Upper lobe of right lung (tissue), 1 donor: ENCODE results near the gene SREBF1. TPM values are rescaled to one million over a fixed set of nuclear protein-coding genes. Genes with fewer than 3 reads are reported as not detected.

Experiments used
- ATAC-seq: fragments of 200-7000 bp; cut with Tn5 transposase; one replicate; pipeline ENCODE4 v1.9.1; 2020; ENCODE audit warnings: mild to moderate bottlenecking, moderate library complexity
- DNase-seq: peaks from one replicate; pipeline ENCODE4 v3.0.0-alpha.2; 2020
- H3K27ac ChIP-seq: fragments of 200-600 bp; one replicate; pipeline ENCODE4 v1.8.0; 2022
- H3K27me3 ChIP-seq: fragments of 200-600 bp; one replicate; pipeline ENCODE4 v1.8.0; 2022; ENCODE audit warnings: mild to moderate bottlenecking
- H3K36me3 ChIP-seq: fragments of 200-600 bp; one replicate; pipeline ENCODE4 v1.8.0; 2022
- H3K4me1 ChIP-seq: fragments of 200-600 bp; one replicate; pipeline ENCODE4 v1.8.0; 2022
- H3K4me3 ChIP-seq: fragments of 200-600 bp; one replicate; pipeline ENCODE4 v1.8.0; 2022; ENCODE audit warnings: mild to moderate bottlenecking
- H3K9me3 ChIP-seq: fragments of 200-600 bp; one replicate; pipeline ENCODE4 v1.8.0; 2022
- CTCF ChIP-seq: fragments of 200-600 bp; IDR thresholded peaks from one replicate; pipeline ENCODE4 v1.8.0; 2022; ENCODE audit warnings: antibody characterized with exemption
- intact Hi-C: fragments of 100-400 bp; cut with DNase I; formaldehyde crosslinking; loops from one replicate; pipeline ENCODE4 v1.11.0; 2022
- long read RNA-seq: library from polyadenylated mRNA; unstranded; transcript quantifications from one replicate; pipeline ENCODE4 v2.0.0, GENCODE V29; 2021
- total RNA-seq: library from RNA; stranded (reverse); fragmentation: NEBNext Ultra II Directional; extraction: Animal tissue kit (Norgen Biotek cat#: 25700); gene quantifications from one replicate; pipeline ENCODE4 v1.2.1, GENCODE V29; 2021
- donor health status: DM: no; HTN: yes; CAD: no; lungs with severe emphysema.

Gene SREBF1
- 80.8 TPM for total RNA-seq
- long read RNA-seq, full-length matches to known transcripts = 40 of 136 reads
- long read RNA-seq, partial matches to known transcripts = 63 of 136 reads
- long read RNA-seq, other reads (novel, unspliced or antisense) = 33 of 136 reads

GRCh38 chr17:17836818-17837379 is at the start of gene SREBF1:
TSS of gene SREBF1 (minus strand) at chr17:17836986. CDS start at chr17:17836817, 169 bp downstream.
- ATAC-seq (peak; percentile 7), DNase-seq (peak; percentile 85)
- Histone ChIP-seq H3K4me1 (peaks cover 63% of the 10 kb centered on the region), H3K27me3 (no peaks in the 10 kb centered on the region), H3K4me3 (peak within 1 kb of the TSS; percentile 94), H3K9me3 (no peaks in the 10 kb centered on the region), H3K36me3 (no peaks in the 10 kb centered on the region), H3K27ac (peak within 1 kb of the TSS; percentile 100)
- TF ChIP-seq CTCF = no peak
- intact Hi-C loops = no loop called here

- Histone ChIP-seq H3K4me1 (peaks cover 5% of the 10 kb centered on the region), H3K4me3 (no peak overlapping the region), H3K36me3 (peaks cover 43% of the 10 kb centered on the region), H3K27ac (no peak overlapping the region), H3K27me3 (no peaks in the 10 kb centered on the region), H3K9me3 (no peaks in the 10 kb centered on the region)
- intact Hi-C loops = no loop called here
- no peak for TF ChIP-seq CTCF
- no peak for ATAC-seq
- DNase-seq = no peak
These were observed 49.4 kb upstream of the SREBF1 start for GRCh38 chr17:17886226-17886625.

GRCh38 chr17:17884391-17885357 is 47.9 kb upstream of the SREBF1 start:
- H3K4me1 ChIP-seq = peaks cover 8% of the 10 kb centered on the region
- H3K27ac ChIP-seq = no peak overlapping the region
- H3K27me3 ChIP-seq = no peaks in the 10 kb centered on the region
- TF ChIP-seq CTCF = no peak
- DNase-seq (no peak), ATAC-seq (no peak)
- H3K4me3 ChIP-seq = no peak overlapping the region
- H3K36me3 ChIP-seq = peaks cover 39% of the 10 kb centered on the region
- H3K9me3 ChIP-seq = no peaks in the 10 kb centered on the region
- intact Hi-C loops = no loop called here

- H3K27ac ChIP-seq = no peak overlapping the region
- H3K4me3 ChIP-seq = no peak overlapping the region
- H3K27me3 ChIP-seq = no peaks in the 10 kb centered on the region
- no peak for ATAC-seq
- no peak for TF ChIP-seq CTCF
- H3K36me3 ChIP-seq = peaks cover 48% of the 10 kb centered on the region
- intact Hi-C loops = no loop called here
- no peak for DNase-seq
- H3K9me3 ChIP-seq = no peaks in the 10 kb centered on the region
- H3K4me1 ChIP-seq = peaks cover 15% of the 10 kb centered on the region
These were observed 47.0 kb upstream of the SREBF1 start for GRCh38 chr17:17883801-17884200.

- H3K27me3 ChIP-seq = no peaks in the 10 kb centered on the region
- intact Hi-C loops = no loop called here
- H3K9me3 ChIP-seq = no peaks in the 10 kb centered on the region
- peaks cover 30% of the 10 kb centered on the region for H3K4me1 ChIP-seq
- peaks cover 51% of the 10 kb centered on the region for H3K36me3 ChIP-seq
- TF ChIP-seq CTCF = no peak
- DNase-seq (no peak), ATAC-seq (no peak)
- H3K4me3 ChIP-seq = no peak overlapping the region
- H3K27ac ChIP-seq = no peak overlapping the region
These were observed 45.3 kb upstream of the SREBF1 start for GRCh38 chr17:17882082-17882581.
